K562 (cell line): ENCODE data around the gene CPVL. TPM values are rescaled to one million over a fixed set of nuclear protein-coding genes. Genes with fewer than 3 reads are reported as not detected.

Source experiments
- ATAC-seq: fragments of 200-7000 bp; cut with Tn5 transposase; 3 replicates; pipeline ENCODE4 v1.9.1; 2020; ENCODE audit warnings: moderate library complexity
- BruUV-seq: library from RNA; stranded (reverse); fragments of 400-500 nt; replicated peaks from 2 replicates; lab custom pipeline; 2021; lab: Mats Ljungman, UMichigan
- CTCF ChIA-PET: fragments of 300-600 bp; formaldehyde crosslinking; extraction: SDS; loops from one replicate; lab custom pipeline; 2021; ENCODE audit warnings: low intra/inter-chr PET ratio; lab: Yijun Ruan, JAX
- POLR2A ChIA-PET: fragments of 300-600, 350-650 bp; sonication (Branson Sonifier 250); formaldehyde crosslinking; extraction: SDS; loops from one replicate; lab custom pipeline; 2021; ENCODE audit warnings: antibody characterized with exemption, inconsistent platforms; lab: Yijun Ruan, JAX
- DNase-seq, 4 experiments: peaks; one replicate each; pipeline versions ENCODE4 v3.0.0 to v3.0.0-alpha.2; 2011 to 2018; ENCODE audit warnings: low spot score in 3 of 4, mixed read lengths in 3 of 4; ENCODE audit errors: extremely low read depth in 1 of 4
- FAIRE-seq: peaks from 2 replicates; lab custom pipeline; 2011; peaks lifted over from hg19 to GRCh38; lab: Jason Lieb, UNC
- H2AFZ ChIP-seq: 2 replicates; pipeline ENCODE4 v1.6.0; 2011; ENCODE audit warnings: low read depth, low read length, control low read depth, inconsistent platforms
- H3K27ac ChIP-seq: fragments of 200-600 bp; 3 replicates; pipeline ENCODE4 v1.8.0; 2011; ENCODE audit warnings: low read depth, mild to moderate bottlenecking, control low read depth, inconsistent platforms, low read length, moderate library complexity, mixed read lengths; ENCODE audit errors: extremely low read depth
- H3K27me3 ChIP-seq, 2 experiments: fragments of 300-600 bp in 1 of 2; 2 replicates in 1 of 2; 3 replicates in 1 of 2; pipeline versions ENCODE4 v1.6.0 to v1.8.0; 2011; ENCODE audit warnings: inconsistent platforms in 2 of 2, low read length in 2 of 2, mild to moderate bottlenecking in 1 of 2, mixed read lengths in 1 of 2, moderate library complexity in 1 of 2; ENCODE audit not compliant: control insufficient read depth in 2 of 2, insufficient read depth in 2 of 2
- H3K36me3 ChIP-seq: fragments of 300-600 bp; 3 replicates; pipeline ENCODE4 v1.8.0; 2011; ENCODE audit warnings: mild to moderate bottlenecking, low read length, inconsistent platforms; ENCODE audit not compliant: control insufficient read depth, insufficient read depth
- H3K4me1 ChIP-seq, 2 experiments: fragments of 200-600 bp in 1 of 2; replicated peaks in 1 of 2; 2 replicates in 1 of 2; 3 replicates in 1 of 2; pipeline versions ENCODE4 v1.5.1 to v1.8.0; 2011; ENCODE audit warnings: inconsistent platforms in 2 of 2, low read length in 2 of 2, mild to moderate bottlenecking in 1 of 2, mixed read lengths in 1 of 2, moderate library complexity in 1 of 2; ENCODE audit not compliant: control insufficient read depth in 2 of 2, insufficient read depth in 2 of 2
- H3K4me2 ChIP-seq: 2 replicates; pipeline ENCODE4 v1.6.1; 2011; ENCODE audit warnings: low read length, control low read depth, inconsistent platforms, mixed read lengths; ENCODE audit not compliant: insufficient read depth
- H3K4me3 ChIP-seq: fragments of 200-600 bp; sonication (generic), shearing (Covaris generic); 2 replicates; pipeline ENCODE4 v1.5.1; 2016; ENCODE audit warnings: control low read depth, inconsistent platforms
- H3K79me2 ChIP-seq: fragments of 200-600 bp; 3 replicates; pipeline ENCODE4 v1.8.0; 2011; ENCODE audit warnings: low read length, inconsistent platforms; ENCODE audit not compliant: control insufficient read depth, insufficient read depth
- H3K9ac ChIP-seq, 2 experiments: 2 replicates each; pipeline versions ENCODE4 v1.6.0 to v1.6.1; 2011; ENCODE audit warnings: low read depth in 2 of 2, low read length in 2 of 2, control low read depth in 1 of 2, inconsistent platforms in 1 of 2, mild to moderate bottlenecking in 1 of 2, mixed read lengths in 1 of 2; ENCODE audit not compliant: insufficient read depth in 1 of 2
- H3K9me1 ChIP-seq: one replicate; pipeline ENCODE4 v1.6.0; 2011; ENCODE audit warnings: inconsistent platforms, mild to moderate bottlenecking, low read length, moderate library complexity; ENCODE audit not compliant: control insufficient read depth, insufficient read depth
- H3K9me3 ChIP-seq: replicated peaks from 2 replicates; pipeline ENCODE4 v1.5.1; 2011; ENCODE audit warnings: low read depth, low read length, inconsistent platforms; ENCODE audit not compliant: control insufficient read depth, insufficient read depth
- H4K20me1 ChIP-seq: replicated peaks from 2 replicates; pipeline ENCODE4 v1.6.1; 2011; ENCODE audit warnings: low read length, inconsistent platforms, mixed read lengths; ENCODE audit not compliant: control insufficient read depth, insufficient read depth
- BCOR ChIP-seq: fragments of 450-650 bp; IDR thresholded peaks from 2 replicates; pipeline ENCODE4 v1.6.1; 2016
- GTF2F1 ChIP-seq: IDR thresholded peaks from 2 replicates; pipeline ENCODE4 v1.6.1; 2011; ENCODE audit warnings: low read depth, low read length, improper control_type of control experiment
- HINFP ChIP-seq: fragments of 450-650 bp; conservative IDR thresholded peaks from 2 replicates; pipeline ENCODE4 v1.6.1; 2016; ENCODE audit warnings: missing genetic modification characterization, low read depth, mild to moderate bottlenecking, control low read depth, missing compliant biosample characterization
- IRF2 ChIP-seq: sonication (generic); formaldehyde crosslinking; IDR thresholded peaks from 2 replicates; pipeline ENCODE4 v1.8.1; 2022; ENCODE audit warnings: mild to moderate bottlenecking, missing genetic modification reagents
- NR3C1 ChIP-seq: sonication (generic); formaldehyde crosslinking; IDR thresholded peaks from 2 replicates; pipeline ENCODE4 v1.8.1; 2022; ENCODE audit warnings: missing genetic modification reagents
- PHF21A ChIP-seq: fragments of 450-650 bp; IDR thresholded peaks from 2 replicates; pipeline ENCODE4 v1.6.1; 2017; ENCODE audit warnings: low read depth, borderline replicate concordance
- XRCC5 ChIP-seq: fragments of 200-400 bp; formaldehyde crosslinking; IDR thresholded peaks from 2 replicates; pipeline ENCODE4 v1.6.1; 2017; ENCODE audit warnings: low read depth, mild to moderate bottlenecking, low read length
- ZEB2 ChIP-seq: fragments of 450-650 bp; IDR thresholded peaks from 2 replicates; pipeline ENCODE4 v1.6.1; 2016
- WGBS: fragments of 100-300 bp; shearing (Covaris generic); methylation state at CpG from one replicate; pipeline ENCODE4 v1.1.6; 2016; ENCODE audit warnings: low coverage, mixed read lengths; ENCODE audit not compliant: insufficient coverage; ENCODE audit errors: missing lambda C conversion rate; 5-methylcytosine and 5-hydroxymethylcytosine counted together
- in situ Hi-C: fragments of 300-500 bp; cut with MboI; formaldehyde crosslinking; loops from 4 replicates; pipeline ENCODE4 v1.15.0; 2018; ENCODE audit warnings: inconsistent platforms, mixed read lengths
- intact Hi-C: fragments of 100-400 bp; cut with micrococcal nuclease; formaldehyde crosslinking; loops from 2 replicates; pipeline ENCODE4 v1.14.2; 2022
- polyA plus RNA-seq, 8 experiments: library from polyadenylated mRNA; depleted of rRNA in 4 of 8; stranded (reverse) in 5 of 8; unstranded in 3 of 8; fragments of >200 nt; fragmentation: Nextera tagmentation in 2 of 8; fragmentation: Illumina TruSeq in 1 of 8; extraction: Ambion mirVana in 2 of 8; extraction: Trizol in 1 of 8; gene quantifications; 2 replicates each; pipeline versions ENCODE4 v1.2.1 to v1.2.3, GENCODE V29; 2011 to 2014; ENCODE audit warnings: inconsistent platforms in 1 of 8, missing spikeins in 1 of 8
- total RNA-seq, 7 experiments: library from RNA; depleted of rRNA in 6 of 7; stranded (reverse); fragments of >200 nt in 6 of 7; fragmentation: Illumina TruSeq in 2 of 7; extraction: Trizol in 2 of 7; gene quantifications; 2 replicates each; pipeline versions ENCODE4 v1.2.1 to v1.2.3, GENCODE V29; 2011 to 2021; ENCODE audit warnings: low replicate concordance in 1 of 7
- TF ChIP-seq, protein P1 (sequence below): sonication (generic); IDR thresholded peaks from 2 replicates; pipeline ENCODE4 v1.6.1; 2016
- TF ChIP-seq, protein P2 (sequence below): fragments of 450-650 bp; conservative IDR thresholded peaks from 2 replicates; pipeline ENCODE4 v1.6.1; 2016; ENCODE audit warnings: missing genetic modification characterization, low read depth, mild to moderate bottlenecking, missing compliant biosample characterization, moderate library complexity

The CPVL gene
- total and polyA plus RNA-seq, 9 of the 15 experiments (the other 6 are each of a cell fraction or from before 2014, with no cell fraction given) = 0.89 to 2.4 (median 1.5) TPM

DNA sequence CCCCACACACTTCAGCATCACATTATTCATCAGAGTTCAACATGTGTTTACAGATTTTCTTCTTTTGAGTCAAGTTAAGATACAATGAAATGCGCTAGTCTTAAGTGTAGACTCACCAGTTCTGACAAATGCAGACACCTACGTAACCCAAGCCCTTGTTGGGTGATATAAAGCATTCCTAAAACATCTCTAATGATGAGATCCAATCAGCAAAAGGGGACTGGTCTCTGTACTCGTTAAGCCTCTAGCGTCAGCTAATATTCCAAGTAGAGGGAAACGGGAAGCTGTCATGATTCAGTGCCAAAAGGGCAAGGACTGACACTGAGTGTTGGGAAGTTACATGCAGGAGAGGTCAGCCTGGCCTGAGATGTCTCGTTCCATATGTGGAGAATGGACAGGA, 149.5 kb downstream of the CPVL start (continued):
- TF ChIP-seq, protein P1, sequence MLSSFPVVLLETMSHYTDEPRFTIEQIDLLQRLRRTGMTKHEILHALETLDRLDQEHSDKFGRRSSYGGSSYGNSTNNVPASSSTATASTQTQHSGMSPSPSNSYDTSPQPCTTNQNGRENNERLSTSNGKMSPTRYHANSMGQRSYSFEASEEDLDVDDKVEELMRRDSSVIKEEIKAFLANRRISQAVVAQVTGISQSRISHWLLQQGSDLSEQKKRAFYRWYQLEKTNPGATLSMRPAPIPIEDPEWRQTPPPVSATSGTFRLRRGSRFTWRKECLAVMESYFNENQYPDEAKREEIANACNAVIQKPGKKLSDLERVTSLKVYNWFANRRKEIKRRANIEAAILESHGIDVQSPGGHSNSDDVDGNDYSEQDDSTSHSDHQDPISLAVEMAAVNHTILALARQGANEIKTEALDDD = no peak
- TF ChIP-seq ZEB2 (no peak), BCOR (no peak), XRCC5 (no peak), GTF2F1 (no peak), NR3C1 (no peak), IRF2 (CRISPR knock-in tag) (no peak)
- TF ChIP-seq, all 486 proteins: peak for 0

DNA sequence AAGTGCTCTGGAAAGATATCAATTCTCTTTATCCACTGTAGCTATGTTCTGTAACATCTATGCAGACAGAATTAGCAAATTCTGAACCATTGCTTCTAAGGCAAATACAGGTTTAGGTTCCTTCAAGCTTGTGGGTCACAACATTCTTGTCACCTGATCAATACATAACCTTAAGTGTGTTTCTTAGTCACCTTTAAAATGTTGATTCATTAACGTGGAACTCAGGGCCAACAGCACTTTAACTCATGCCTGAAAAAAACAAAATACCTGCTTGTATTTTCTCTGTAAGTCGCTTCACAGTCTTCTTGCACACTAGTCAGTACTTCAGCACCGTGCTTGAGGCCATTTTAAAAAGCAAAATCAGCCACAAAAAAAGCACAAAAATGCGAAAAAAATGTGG, 153.0 kb downstream of the CPVL start:
- H3K27me3 ChIP-seq = 0 out of 5 replicates have a peak, but pooled peaks cover 0 to 5% of the 10 kb centered on the region in 2 experiments
- in situ Hi-C loops = no loop called here
- ChIA-PET CTCF (no interaction called here), POLR2A (interaction anchor here (1.6 kb wide), 1 partner anchor 11 kb away, joined by 5 read pairs; no protein-coding TSS in a partner anchor)
- 0% methylated on average over 4 of the region's 4 CpGs for WGBS
- no peak for DNase-seq
- intact Hi-C loops = no loop called here
- H3K4me3 ChIP-seq = no peak overlapping the region
- H3K4me2 ChIP-seq = no peak overlapping the region
- H4K20me1 ChIP-seq = no peaks in the 10 kb centered on the region
- H3K9ac ChIP-seq = no peak overlapping the region
- no TSS peak for BruUV-seq
- H3K36me3 ChIP-seq = no peaks in the 10 kb centered on the region
- TF ChIP-seq, protein P2, sequence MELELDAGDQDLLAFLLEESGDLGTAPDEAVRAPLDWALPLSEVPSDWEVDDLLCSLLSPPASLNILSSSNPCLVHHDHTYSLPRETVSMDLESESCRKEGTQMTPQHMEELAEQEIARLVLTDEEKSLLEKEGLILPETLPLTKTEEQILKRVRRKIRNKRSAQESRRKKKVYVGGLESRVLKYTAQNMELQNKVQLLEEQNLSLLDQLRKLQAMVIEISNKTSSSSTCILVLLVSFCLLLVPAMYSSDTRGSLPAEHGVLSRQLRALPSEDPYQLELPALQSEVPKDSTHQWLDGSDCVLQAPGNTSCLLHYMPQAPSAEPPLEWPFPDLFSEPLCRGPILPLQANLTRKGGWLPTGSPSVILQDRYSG (tag) = no peak
- TF ChIP-seq HINFP (tag) (no peak), PHF21A (no peak)
- H3K79me2 ChIP-seq = no peaks in the 10 kb centered on the region
- FAIRE-seq = no peak
- no peak overlapping the region for H3K27ac ChIP-seq
- no peaks in the 10 kb centered on the region for H3K9me1 ChIP-seq
- no peak for ATAC-seq
- H2AFZ ChIP-seq = no peak overlapping the region
- no peaks in the 10 kb centered on the region for H3K9me3 ChIP-seq
- H3K4me1 ChIP-seq = no peaks in the 10 kb centered on the region
